GM19193 (cell line): ENCODE results near the gene MYRFL.

ENCODE experiments used
- POLR2A ChIP-seq: IDR thresholded peaks from 4 replicates; pipeline ENCODE4 v1.6.1; 2011; ENCODE audit not compliant: insufficient read depth, insufficient read length; ENCODE audit errors: extremely low read depth

Gene MYRFL

GRCh38 chr12:69879007-69879960 lies 54.3 kb downstream of the MYRFL start:
- no peak for TF ChIP-seq POLR2A

- no peak for TF ChIP-seq POLR2A
Observed at GRCh38 chr12:69880571-69880970, 55.5 kb downstream of the MYRFL start.

DNA sequence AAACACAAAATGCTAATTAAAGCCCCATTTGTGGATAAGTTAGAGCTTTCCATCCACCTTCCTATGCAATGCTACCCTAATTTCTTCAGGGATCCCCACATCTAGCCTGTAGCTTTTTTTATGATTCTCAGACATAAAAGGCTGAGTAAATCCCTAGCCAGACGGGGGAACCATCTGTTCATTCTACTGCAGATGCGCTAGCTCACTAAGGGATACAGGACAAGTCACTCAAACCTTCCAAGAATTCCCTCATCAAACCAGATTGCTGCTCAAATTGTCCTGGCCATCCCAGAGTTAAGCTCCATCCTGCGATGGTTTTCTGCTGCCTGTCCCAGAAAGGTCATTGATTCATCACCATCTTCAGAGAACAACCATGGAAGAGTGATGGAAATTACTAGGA lies 56.7 kb downstream of the MYRFL start:
- TF ChIP-seq POLR2A, result no peak

GRCh38 chr12:69884386-69884785 lies 59.4 kb downstream of the MYRFL start:
- no peak for TF ChIP-seq POLR2A

DNA sequence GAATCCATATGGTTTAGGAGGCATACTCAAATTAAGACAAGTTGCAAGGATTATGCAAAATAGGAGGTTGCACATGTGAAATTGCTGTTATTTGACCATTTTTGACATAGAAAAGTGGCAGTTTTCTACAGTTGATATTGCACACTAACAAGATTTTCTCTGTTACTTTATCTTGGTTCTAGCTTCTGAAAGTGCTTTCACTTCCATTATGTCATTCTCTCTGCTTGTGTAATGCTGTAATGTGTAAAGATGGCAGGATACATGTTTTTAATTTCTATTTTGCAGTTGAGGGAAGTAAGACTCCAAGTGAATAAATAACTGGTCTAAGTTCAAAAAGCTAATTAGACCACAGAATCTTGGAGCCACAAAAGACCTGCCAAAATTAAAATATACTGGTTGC lies 60.6 kb downstream of the MYRFL start:
- TF ChIP-seq POLR2A, result no peak

DNA sequence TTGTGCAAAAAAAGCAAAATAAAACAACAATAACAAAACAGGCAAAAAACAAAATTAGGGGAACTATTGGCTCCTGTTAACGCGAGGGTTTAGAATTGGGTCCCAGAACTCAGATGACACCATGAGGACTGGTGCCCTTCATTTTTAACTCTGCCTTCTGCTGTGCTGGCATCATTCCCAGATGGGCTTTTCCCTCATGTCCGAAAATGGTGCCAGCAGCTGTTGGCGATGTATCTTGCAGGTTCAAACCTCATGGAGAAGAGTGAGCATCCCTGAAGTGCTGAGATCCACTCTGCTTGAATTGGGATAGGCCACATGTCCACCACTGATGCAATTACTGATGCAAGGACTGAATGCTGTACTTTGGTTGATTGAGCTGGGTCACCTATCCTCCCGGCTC lies 61.1 kb downstream of the MYRFL start:
- TF ChIP-seq POLR2A, result no peak

DNA sequence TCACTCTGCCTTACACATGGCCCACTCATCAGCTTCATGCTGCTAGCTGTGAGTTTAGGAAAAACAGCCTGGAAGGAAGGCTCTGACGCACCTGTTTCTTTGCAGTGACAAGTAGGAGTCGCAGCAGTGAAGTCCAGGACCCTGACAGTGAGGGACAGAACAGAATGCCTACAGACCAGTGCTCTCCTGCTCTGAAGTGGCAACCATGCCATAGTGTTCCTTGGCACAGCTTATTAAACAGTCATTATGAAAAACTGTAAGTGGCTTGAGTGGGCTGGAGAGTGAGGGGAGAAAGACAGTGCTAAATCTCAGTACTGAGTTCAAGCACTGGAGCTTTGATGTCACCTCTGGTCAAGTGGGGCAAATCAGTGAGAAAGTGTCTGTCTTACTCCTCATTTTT lies 61.7 kb downstream of the MYRFL start:
- TF ChIP-seq POLR2A, result no peak

DNA sequence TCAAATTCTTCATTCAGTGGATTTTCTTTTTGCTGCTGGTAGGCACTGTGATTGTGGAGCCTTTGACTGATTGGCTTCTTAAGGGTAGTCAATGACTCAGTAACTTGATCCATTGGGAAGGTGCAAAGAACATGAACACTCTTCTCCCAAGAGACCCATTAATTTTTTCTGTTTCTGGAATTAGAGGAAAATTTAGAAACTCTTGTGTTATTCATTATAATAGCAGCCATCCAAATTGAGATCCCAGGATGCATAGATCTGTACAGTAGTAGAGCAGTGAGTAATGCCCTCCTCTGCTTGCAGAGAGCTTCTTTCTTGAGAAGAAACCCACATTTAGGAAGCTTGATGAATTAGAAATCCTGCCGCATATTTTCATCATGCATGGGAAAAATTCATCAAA lies 63.9 kb downstream of the MYRFL start:
- TF ChIP-seq POLR2A, result no peak

DNA sequence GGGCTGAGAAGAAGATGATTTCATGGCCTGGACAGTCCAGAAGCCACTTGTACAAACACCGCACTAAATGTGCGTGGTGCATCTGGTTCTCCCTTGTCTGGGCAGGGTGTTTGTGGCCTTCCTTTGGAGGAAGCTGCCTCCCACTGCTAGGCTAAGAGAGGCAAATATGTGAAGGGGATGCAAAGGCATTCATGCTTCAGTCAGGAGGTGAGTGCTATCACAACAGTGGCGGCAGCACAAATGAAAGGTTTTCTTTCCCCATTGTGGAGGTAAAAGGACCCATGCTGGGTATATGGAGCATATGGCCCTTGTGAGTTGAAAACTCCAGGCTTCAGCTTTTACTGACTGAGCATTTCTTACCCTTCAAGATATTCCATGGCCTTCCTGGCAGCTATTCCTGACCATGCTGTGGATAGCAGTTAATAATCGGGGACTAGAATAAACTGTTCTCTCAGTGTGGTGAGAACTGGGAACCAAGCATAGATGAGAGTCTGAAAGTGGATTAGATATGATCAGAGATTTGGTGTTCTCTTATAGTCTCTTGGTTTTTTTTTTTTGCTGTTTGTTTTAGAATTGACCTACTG lies 69.9 kb downstream of the MYRFL start:
- TF ChIP-seq POLR2A, result no peak

DNA sequence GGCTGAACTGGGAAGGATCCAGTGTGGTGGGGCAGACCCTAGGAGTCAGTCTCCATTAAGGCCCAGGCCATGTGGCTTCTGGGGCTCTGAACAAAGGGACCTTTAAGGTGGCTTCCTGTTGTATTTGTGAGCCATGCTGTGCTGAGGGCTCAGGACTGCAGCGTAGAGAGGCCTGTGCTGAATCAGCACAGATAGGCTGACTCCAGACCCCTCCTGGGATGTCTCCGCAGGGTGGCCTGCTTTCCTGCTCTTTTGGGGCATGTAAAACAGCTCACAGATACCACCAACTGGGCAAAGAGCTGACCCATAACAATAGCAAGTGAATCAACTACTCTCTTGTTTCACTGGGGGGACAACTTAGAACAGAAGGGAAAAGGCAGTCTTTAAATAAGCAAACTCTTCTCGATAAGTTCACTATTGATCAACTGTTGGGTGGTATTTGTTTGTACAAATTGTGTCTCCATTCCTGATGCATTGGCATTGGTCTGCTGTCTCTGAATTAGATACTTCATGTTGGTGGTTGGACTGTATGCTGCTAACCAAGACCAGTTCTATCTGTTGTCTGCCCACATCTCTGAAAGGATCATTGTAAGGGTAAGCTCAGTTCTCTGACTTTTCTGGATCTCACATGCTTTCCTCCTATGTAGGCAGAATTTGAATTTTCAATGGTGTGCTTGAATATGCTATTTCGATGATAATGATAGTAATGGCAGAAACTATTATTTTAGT lies 71.8 kb downstream of the MYRFL start:
- no peak for TF ChIP-seq POLR2A

DNA sequence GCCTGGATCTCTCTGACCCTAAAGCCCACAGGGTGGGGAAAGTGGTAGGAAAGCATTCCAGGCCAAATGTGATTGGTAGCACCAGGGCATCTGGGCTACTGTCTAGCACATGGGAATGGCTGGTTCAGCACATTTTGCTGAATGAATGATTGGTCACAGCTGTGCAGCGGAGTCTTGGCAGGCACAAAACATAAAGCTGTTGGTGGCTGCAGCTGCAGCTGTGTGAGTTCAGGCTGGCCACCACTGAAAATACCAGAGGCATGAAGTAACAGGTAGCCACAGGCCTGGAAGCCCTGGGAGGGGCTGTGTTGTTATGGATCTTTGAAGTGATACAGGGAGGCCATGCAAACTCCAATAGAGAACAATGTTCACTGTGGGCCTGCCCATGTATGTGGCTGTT lies 72.7 kb downstream of the MYRFL start:
- TF ChIP-seq POLR2A, result no peak

- no peak for TF ChIP-seq POLR2A
Observed at GRCh38 chr12:69898236-69898635, 73.2 kb downstream of the MYRFL start.

GRCh38 chr12:69900720-69901131 lies 75.7 kb downstream of the MYRFL start:
- no peak for TF ChIP-seq POLR2A

- no peak for TF ChIP-seq POLR2A
Observed at GRCh38 chr12:69901221-69901905, 76.3 kb downstream of the MYRFL start.

DNA sequence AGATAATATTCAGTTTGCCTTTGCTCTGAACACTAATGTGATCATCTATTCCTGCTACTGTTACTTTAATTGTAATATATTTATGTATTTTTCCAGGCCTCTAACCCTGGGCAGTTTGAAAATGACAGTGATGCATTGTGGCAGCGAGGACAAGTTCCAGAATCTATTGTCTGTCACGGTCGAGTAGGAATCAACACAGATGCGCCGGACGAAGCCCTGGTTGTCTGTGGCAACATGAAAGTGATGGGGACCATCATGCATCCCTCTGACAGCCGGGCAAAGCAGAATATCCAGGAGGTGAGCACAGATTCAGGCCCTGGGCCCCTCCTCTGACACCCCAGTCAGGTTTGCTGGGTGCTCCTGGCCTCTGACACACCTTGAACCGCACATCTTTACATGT lies 78.5 kb downstream of the MYRFL start:
- no peak for TF ChIP-seq POLR2A
